Uterus (tissue), 4 donors: ENCODE results near the gene DDX39A. TPM values are rescaled to one million over a fixed set of nuclear protein-coding genes. Genes with fewer than 3 reads are reported as not detected.
"Not testable (repeated sequence)": the region's sequence is repeated elsewhere in the genome, so short reads cannot be mapped to it uniquely, and the experiment has no call there.

Experiments
- DNase-seq, 2 donors: peaks; one replicate each; pipeline ENCODE4 v3.0.0-alpha.2; 2019 to 2020
- H3K27ac ChIP-seq, 2 donors: fragments of 200-600 bp; sonication (generic); 1 replicate in 1 of 2; 2 replicates in 1 of 2; pipeline ENCODE4 v1.5.1; 2016 to 2018
- H3K27me3 ChIP-seq, 2 donors: fragments of 200-600 bp; sonication (generic); one replicate each; pipeline ENCODE4 v1.5.1; 2018 to 2019; ENCODE audit warnings: control low read depth in 1 of 2
- H3K36me3 ChIP-seq, 2 donors: fragments of 200-600 bp; sonication (generic); one replicate each; pipeline ENCODE4 v1.5.1; 2019; ENCODE audit warnings: control low read depth in 1 of 2
- H3K4me1 ChIP-seq, 2 donors: fragments of 200-600 bp; sonication (generic); one replicate each; pipeline ENCODE4 v1.5.1; 2018 to 2019; ENCODE audit warnings: control low read depth in 1 of 2
- H3K4me3 ChIP-seq, 2 donors: fragments of 200-600 bp; sonication (generic); 1 replicate in 1 of 2; 2 replicates in 1 of 2; pipeline ENCODE4 v1.5.1; 2018 to 2019; ENCODE audit warnings: mild to moderate bottlenecking in 1 of 2
- H3K9me3 ChIP-seq, 2 donors: fragments of 200-600 bp; sonication (generic); one replicate each; pipeline ENCODE4 v1.5.1; 2019; ENCODE audit warnings: control low read depth in 1 of 2
- POLR2A ChIP-seq, 2 donors: fragments of 450-650 bp; IDR thresholded peaks; one replicate each; pipeline ENCODE4 v1.6.1; 2016; ENCODE audit warnings: antibody characterized with exemption in 2 of 2, mild to moderate bottlenecking in 1 of 2, moderate library complexity in 1 of 2
- intact Hi-C: fragments of 100-400 bp; cut with DNase I; formaldehyde crosslinking; loops from one replicate; pipeline ENCODE4 v1.15.1; 2023; ENCODE audit warnings: low total_unique reads
- total RNA-seq, 4 donors: library from RNA; depleted of rRNA in 3 of 4; stranded (reverse); fragments of >200 nt in 3 of 4; gene quantifications; one replicate each; pipeline versions ENCODE4 v1.1.0 to v1.2.4, GENCODE V29; 2014 to 2023
- TF ChIP-seq, protein P1 (sequence below), 4 experiments: fragments of 200-600 bp in 2 of 4; fragments of 450-650 bp in 2 of 4; sonication (generic) in 2 of 4; IDR thresholded peaks; one replicate each; pipeline ENCODE4 v1.5.1; 2016 to 2019; ENCODE audit warnings: antibody characterized with exemption in 4 of 4, mild to moderate bottlenecking in 2 of 4, moderate library complexity in 1 of 4
- donor health status: DM: yes; HTN: yes; CAD: no.

The DDX39A gene
- total RNA-seq, 4 donors from 2014 or later, result 41.3 to 91.2 (median 52.8) TPM

DNA sequence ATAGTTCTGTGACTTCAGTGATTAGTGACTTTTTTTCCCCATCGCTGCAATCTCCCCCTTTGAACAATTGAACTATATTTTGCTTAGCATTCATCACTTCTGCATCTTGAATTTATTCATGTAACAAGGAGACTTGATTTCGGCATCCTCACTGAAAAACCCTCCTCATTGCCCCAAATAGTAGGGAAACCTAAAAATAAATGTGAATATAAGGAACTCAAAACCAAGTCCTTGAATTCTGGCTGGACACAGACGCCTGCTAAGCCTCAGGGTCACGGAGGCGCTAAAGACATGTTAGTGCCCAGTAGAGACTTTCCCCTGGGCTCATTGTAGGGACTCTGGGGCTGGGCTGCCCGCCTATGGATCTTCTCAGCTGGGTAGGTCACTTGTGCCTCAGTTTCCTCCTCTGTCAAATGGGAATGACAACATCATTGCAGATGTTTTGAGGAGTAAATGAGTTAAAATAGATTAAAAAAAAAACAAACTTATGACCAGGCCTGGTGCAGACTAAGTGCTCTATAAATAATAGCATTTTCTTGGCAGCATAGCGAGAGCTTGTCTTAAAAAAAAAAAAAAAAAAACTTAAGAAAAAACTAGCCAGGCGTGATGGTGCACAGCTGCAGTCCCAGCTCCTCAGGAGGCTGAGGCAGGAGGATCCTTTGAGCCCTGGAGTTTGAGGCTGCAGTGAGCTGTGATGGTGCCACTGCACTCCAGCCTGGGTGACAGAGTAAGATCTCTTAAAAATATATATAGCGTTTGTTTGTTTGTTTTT is 39.7 kb downstream of the DDX39A start:
- Histone ChIP-seq H3K27ac (peak overlapping the region; percentile 93 to 96), H3K4me1 (peaks cover 0 to 25% of the 10 kb centered on the region in 2 donors), H3K36me3 (no peaks in the 10 kb centered on the region), H3K4me3 (no peak overlapping the region), H3K27me3 (no peaks in the 10 kb centered on the region), H3K9me3 (no peaks in the 10 kb centered on the region)
- no peak for DNase-seq
- TF ChIP-seq, protein P1, sequence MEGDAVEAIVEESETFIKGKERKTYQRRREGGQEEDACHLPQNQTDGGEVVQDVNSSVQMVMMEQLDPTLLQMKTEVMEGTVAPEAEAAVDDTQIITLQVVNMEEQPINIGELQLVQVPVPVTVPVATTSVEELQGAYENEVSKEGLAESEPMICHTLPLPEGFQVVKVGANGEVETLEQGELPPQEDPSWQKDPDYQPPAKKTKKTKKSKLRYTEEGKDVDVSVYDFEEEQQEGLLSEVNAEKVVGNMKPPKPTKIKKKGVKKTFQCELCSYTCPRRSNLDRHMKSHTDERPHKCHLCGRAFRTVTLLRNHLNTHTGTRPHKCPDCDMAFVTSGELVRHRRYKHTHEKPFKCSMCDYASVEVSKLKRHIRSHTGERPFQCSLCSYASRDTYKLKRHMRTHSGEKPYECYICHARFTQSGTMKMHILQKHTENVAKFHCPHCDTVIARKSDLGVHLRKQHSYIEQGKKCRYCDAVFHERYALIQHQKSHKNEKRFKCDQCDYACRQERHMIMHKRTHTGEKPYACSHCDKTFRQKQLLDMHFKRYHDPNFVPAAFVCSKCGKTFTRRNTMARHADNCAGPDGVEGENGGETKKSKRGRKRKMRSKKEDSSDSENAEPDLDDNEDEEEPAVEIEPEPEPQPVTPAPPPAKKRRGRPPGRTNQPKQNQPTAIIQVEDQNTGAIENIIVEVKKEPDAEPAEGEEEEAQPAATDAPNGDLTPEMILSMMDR (IDR thresholded peaks at IDR 0.05), result no peak
- intact Hi-C loops, result no loop called here

DNA sequence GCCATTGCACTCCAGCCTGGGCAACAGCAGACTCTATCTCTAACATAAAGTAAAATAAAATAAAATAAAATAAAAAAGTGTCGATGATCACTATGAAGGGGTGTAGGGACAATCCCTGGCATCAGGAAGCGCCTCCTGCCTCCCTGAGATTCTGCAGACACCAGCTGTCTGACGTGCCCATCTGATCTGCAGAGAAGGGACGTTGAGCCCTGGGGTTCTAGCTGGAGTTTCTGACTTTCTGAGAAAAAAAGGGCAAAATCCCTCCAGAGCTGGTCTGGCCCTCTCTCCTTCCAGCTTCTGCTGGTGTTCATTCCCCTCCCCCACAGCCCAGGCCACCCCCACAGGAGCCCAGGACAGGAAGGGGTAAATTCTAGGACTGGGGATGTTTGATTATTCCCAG is 40.3 kb downstream of the DDX39A start:
- no peaks in the 10 kb centered on the region for H3K36me3 ChIP-seq
- no peak for DNase-seq
- H3K4me3 ChIP-seq, result no peak overlapping the region
- intact Hi-C loops, result no loop called here
- H3K27ac ChIP-seq, result peak overlapping the region; percentile 93 to 96
- H3K27me3 ChIP-seq, result no peaks in the 10 kb centered on the region
- TF ChIP-seq, protein P1 (IDR thresholded peaks at IDR 0.05), result no peak
- no peak for TF ChIP-seq POLR2A (IDR thresholded peaks at IDR 0.05)
- H3K4me1 ChIP-seq, result peaks cover 0 to 25% of the 10 kb centered on the region in 2 donors
- no peaks in the 10 kb centered on the region for H3K9me3 ChIP-seq

DNA sequence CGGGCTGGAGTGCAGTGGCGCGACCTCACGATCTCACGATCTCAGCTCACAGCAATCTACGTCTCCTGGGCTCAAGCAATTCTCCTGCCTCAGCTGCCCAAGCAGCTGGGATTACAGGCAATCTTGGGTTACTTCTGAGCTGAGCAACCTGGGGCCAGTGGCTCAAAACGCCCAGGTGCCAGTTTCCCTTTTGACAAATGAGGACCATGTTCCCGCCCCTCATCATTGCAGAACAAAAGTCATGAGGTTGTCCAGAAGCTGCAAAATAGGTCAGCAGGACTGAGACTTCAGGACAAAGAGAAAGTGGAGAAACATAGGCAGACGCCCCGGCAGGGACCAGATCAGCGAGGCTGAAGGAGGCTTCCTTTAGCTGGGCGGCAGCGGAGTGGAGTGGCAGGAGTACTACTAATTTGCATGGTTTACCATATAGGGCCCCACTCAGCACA is 41.2 kb downstream of the DDX39A start:
- Histone ChIP-seq H3K9me3 (no peaks in the 10 kb centered on the region), H3K4me1 (peaks cover 0 to 25% of the 10 kb centered on the region in 2 donors), H3K36me3 (no peaks in the 10 kb centered on the region), H3K27me3 (no peaks in the 10 kb centered on the region), H3K27ac (peak overlapping the region; percentile 20 to 96), H3K4me3 (no peak overlapping the region)
- intact Hi-C loops, result no loop called here
- no peak for DNase-seq
- no peak for TF ChIP-seq POLR2A (IDR thresholded peaks at IDR 0.05)
- TF ChIP-seq, protein P1 (IDR thresholded peaks at IDR 0.05), result no peak

DNA sequence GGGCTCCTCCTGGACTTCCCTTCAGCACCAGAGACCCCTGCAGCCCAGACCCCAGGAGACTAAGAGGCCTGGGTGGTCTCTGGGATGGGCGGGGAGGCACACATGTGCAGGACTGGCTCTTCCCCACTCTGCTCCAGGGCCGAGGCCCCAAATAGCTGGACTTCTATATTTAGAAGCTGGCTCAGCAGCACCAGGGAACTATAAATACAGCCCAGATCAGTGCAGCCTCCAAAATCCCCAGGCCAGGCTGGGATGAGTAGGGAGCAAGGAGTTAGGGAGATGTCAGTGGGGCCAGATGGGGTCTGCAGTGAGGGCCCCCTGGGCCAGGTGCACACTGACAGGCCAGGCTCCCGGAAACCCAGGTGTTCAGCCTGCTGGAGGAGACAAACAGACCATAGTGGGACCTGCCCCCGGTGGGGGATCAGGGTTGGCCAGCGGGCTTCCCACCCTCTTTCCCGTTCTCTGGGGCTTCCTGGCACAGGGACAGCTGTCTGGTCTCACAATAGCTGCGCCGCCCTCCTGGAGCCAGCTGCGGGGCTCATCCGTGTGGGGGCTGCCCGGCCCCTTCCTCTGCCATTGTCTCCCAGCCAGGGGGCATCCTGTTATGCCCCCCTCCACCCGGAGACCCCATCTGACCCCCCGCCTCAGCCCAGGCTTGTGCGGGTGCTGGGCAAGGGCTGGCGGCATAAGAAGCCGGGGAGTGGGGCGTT is 43.4 kb downstream of the DDX39A start:
- Histone ChIP-seq H3K9me3 (no peaks in the 10 kb centered on the region), H3K27ac (peak overlapping the region; percentile 88 to 97), H3K36me3 (no peaks in the 10 kb centered on the region), H3K27me3 (no peaks in the 10 kb centered on the region), H3K4me1 (peaks cover 2 to 27% of the 10 kb centered on the region in 2 donors), H3K4me3 (no peak overlapping the region)
- TF ChIP-seq POLR2A (IDR thresholded peaks at IDR 0.05), result peak; percentile 58 to 65
- TF ChIP-seq, protein P1 (IDR thresholded peaks at IDR 0.05), result no peak
- DNase-seq, result peak; percentile 68 to 81
- intact Hi-C loops, result no loop called here

DNA sequence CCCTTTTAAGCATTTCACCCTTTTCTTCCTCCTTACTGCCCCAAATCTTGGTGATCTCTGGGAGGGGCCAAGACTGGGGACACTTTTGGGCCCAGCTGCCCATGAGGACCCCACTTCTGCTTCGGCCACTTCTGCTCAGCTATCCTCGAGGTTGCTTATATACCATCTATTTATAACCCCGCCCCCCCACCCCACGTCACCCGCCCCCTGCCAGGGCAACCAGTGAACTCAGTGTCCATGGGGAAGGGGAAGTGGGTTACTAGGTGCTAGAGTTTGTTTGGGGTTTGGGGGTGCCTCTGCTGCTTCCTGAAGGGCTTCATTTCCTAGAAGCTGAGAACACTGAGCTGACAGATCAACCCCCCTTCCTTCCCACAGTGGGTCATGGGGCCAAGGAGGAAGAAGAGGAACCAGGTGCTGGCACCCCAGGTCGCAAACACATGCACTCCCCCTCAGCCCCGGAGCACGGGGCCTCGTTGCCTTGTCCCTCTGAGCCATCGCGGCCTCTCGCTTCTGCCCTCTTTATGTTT is 44.0 kb downstream of the DDX39A start:
- Histone ChIP-seq H3K27me3 (no peaks in the 10 kb centered on the region), H3K4me3 (no peak overlapping the region), H3K27ac (peak overlapping the region; percentile 88 to 97), H3K36me3 (no peaks in the 10 kb centered on the region), H3K4me1 (peaks cover 8 to 21% of the 10 kb centered on the region in 2 donors), H3K9me3 (no peaks in the 10 kb centered on the region)
- intact Hi-C loops, result no loop called here
- peak in 1 of 2 donors; percentile 56 for DNase-seq
- no peak for TF ChIP-seq POLR2A (IDR thresholded peaks at IDR 0.05)
- TF ChIP-seq, protein P1 (IDR thresholded peaks at IDR 0.05), result no peak

DNA sequence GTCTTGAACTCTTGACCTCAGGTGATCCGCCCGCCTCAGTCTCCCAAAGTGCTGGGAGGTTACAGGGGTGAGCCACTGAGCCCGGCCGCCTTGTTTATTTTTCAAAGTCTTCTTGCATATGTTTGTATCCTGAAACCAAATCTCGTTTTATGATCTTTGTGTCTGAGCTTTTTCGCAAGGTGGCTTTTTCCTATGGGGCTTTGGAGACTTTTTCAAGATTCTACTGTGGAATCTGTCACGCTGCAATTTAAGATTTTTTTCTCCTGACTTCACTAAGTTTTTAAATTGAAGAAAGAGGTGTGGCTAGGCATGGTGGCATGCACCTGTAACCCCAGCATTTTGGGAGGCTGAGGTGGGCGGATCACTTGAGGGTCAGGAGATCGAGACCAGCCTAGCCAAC is 44.8 kb downstream of the DDX39A start:
- Histone ChIP-seq H3K27ac (peak overlapping the region; percentile 88 to 97), H3K4me1 (peaks cover 9 to 17% of the 10 kb centered on the region in 2 donors)
- H3K4me3 ChIP-seq, DNase-seq, H3K36me3 ChIP-seq, H3K9me3 ChIP-seq, intact Hi-C loops, H3K27me3 ChIP-seq: not testable (repeated sequence)

DNA sequence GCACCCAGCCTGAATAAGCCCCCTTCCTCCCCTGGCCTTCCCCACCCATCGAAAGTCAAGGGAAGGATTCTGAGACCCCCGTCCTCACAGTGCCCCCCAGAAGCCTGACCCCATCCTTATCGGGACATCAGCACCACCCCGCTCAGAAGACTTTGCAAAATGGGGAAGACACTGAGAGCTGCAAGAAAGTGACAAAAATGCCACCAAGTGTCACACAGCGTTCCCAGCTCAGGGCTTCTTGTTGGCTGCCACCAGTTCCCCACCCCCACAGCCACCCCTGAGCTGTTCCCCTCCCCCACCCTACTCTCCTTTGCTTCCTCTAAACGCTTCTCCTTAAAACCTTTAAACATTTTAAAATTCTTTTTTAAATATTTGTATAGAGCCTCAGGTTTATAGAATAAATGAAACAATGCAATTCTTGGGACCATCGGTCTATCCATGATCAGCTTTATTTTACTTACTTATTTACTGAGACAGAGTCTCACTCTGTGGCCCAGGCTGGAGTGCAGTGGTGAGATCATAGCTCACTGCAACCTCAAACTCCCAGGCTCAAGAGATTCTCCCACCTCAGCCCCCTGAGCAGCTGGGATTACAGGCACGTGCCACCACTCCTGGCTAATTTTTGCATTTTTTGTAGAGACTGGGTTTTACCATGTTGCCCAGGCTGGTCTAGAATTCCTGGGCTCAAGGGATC is 46.6 kb downstream of the DDX39A start:
- intact Hi-C loops, H3K27me3 ChIP-seq: not testable (repeated sequence)
- H3K4me1 ChIP-seq, result peaks cover 9 to 17% of the 10 kb centered on the region in 2 donors

More for the DNA sequence above, 46.6 kb downstream of the DDX39A start:
- H3K36me3 ChIP-seq, DNase-seq, H3K9me3 ChIP-seq, H3K4me3 ChIP-seq: not testable (repeated sequence)
- peak overlapping the region; percentile 85 to 97 for H3K27ac ChIP-seq
